GM18868 (cell line): Measurements from ENCODE around the gene IGSF5.
"Not testable (repeated sequence)": the region's sequence is repeated elsewhere in the genome, so short reads cannot be mapped to it uniquely, and the experiment has no call there.

ENCODE experiments used
- ATAC-seq: cut with Tn5 transposase; IDR thresholded peaks from one replicate; pipeline ENCODE4 v1.9.1; 2021; ENCODE audit warnings: mild to moderate bottlenecking, moderate library complexity; ENCODE audit not compliant: unreplicated experiment

IGSF5 gene

DNA sequence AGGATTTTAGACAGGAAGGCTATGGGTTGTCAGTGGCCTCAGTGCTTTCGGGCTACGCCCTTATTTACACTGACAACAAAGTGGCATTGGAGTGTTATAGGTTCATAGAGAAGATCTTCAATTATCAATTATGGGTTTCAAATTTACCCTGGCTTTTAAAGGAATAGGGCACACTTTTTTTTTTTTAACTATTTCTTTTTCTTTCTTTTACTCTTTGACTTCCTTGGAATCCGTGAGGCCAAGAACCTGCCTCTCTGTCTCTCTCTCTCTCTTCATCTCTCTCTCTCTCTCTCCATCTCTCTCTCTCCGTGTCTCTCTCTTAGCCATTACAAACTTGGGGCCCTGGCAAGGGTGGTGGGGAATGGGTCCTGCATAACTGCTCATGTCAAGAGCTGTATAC lies at the start of gene IGSF5:
IGSF5 (plus strand) TSS at position 301 of the 400 bp plus-strand sequence. CDS start 327 bp downstream, outside the sequence.
- ATAC-seq = not testable (repeated sequence)

DNA sequence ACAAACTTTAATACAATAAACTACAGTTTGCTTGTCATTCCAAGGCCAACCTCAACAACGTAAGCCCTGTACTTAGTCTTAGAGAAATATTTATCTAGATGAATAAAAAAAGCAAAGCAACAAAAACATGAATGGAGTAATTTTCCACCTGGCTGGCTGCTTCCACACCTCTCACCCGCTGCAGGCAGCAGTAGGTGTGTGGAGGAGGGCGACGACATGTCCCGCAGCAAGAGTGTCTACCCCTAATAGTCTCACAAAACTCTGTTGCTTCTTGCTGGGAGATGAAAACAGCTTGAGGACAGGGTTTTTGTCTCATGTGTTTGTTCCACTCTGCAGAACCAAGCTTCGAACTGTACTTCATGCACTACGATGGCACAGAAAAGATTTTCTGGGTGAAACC lies 48.8 kb upstream of the IGSF5 start:
- no peak for ATAC-seq

DNA sequence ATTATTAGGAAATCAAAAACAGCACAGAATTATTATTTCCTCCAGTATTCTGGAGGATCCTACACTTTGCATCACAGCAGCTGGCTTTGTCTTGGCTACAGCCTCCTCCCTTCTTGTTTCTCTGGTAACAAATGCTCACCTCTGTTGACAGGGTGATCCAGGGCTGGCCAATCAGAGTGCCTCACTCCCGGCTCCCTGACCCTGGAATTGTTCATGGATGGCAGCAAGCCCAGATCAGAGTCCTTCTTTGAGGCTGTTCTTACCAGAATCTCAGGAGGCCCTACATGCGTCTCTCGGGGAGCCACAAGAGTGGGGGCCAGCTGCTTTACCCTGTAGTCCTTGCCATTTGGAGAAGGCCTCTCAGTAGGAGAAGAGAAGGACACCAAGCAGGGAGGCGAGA lies 48.4 kb upstream of the IGSF5 start:
- ATAC-seq = no peak

DNA sequence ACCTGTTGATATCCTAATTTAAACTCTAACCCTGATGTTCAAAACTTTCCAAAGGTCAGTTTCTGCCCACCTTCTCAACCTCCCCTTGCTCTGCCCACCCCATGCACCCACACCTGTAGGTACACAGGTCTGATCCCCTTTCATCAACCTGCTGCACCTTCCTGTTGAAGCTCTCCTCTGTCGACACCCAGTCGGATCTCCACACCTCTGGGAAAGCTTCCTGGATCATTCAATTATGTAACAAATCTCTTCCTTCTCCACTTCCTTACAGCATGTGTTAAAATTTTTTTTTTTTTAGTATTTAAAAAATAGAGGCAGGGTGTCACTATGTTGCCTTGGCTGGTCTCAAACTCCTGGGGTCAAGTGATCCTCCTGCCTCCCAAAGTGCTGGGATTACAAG lies 44.7 kb upstream of the IGSF5 start:
- ATAC-seq = no peak

DNA sequence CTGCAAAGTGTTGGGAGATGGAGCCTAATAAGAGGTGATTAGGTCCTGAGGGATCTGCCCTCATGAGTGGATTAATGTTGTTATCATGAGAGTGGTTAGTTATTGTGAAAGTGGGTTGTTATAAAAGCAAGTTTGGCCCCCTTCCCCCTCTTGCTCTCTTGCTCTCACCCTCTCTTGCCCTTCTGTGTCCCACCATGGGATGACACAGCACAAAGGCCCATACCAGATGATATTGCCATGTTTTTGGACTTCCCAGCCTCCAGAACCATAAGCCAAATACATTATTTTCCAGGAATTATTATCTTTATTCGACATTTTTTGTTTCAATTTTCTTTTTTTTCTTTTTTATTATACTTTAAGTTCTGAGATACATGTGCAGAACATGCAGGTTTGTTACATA lies 41.4 kb upstream of the IGSF5 start:
- ATAC-seq = no peak

DNA sequence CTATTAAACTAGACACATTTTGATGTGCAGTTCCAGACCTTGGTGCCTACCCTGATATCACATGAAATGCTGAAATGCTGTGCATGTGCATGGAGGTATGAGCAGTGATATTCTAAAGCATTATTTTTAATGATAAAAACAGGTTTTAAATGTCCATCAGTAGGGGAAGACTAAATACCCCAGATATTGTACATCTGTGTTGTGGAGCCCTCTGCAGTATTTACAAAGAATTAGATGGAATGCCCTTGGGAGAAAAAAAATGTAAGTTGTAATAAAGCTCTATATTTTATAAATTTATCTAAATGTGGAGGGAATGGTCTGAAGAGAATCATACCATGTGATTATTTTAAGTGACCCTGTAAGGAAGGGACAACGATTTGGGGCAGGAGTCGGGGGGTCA lies 39.1 kb upstream of the IGSF5 start:
- ATAC-seq = no peak

GRCh38 chr21:39707316-39707715 lies 37.7 kb upstream of the IGSF5 start:
- no peak for ATAC-seq

DNA sequence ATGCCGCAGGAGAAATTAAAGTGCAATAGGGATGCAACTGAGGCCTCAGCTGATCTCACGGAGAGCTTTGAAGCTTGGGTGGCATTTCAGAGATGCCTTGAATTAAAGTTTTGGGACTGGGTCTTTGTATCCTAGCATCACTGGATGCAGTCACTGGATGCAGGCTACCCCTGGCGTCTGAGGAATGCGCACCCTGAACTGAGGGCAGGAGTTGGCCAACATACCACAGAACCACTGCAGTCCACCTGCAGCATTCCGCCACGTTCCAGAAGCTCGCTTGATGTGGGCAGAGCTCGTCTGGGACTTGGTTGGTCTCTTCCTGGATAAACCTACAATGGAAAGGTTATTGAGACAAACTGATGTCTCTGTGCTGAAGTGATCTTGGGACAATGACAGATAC lies 34.1 kb upstream of the IGSF5 start:
- ATAC-seq = no peak

- ATAC-seq = no peak
Measured at GRCh38 chr21:39712273-39712672, 32.7 kb upstream of the IGSF5 start.

- ATAC-seq = no peak
Measured at GRCh38 chr21:39712976-39713375, 32.0 kb upstream of the IGSF5 start.

GRCh38 chr21:39713905-39714304 lies 31.1 kb upstream of the IGSF5 start:
- ATAC-seq = no peak

GRCh38 chr21:39714331-39714730 lies 30.7 kb upstream of the IGSF5 start:
- ATAC-seq = no peak

- no peak for ATAC-seq
Measured at GRCh38 chr21:39715804-39716397, 29.1 kb upstream of the IGSF5 start.

- ATAC-seq = no peak
Measured at GRCh38 chr21:39720126-39720778, 24.7 kb upstream of the IGSF5 start.

- ATAC-seq = no peak
Measured at GRCh38 chr21:39721885-39722284, 23.1 kb upstream of the IGSF5 start.

DNA sequence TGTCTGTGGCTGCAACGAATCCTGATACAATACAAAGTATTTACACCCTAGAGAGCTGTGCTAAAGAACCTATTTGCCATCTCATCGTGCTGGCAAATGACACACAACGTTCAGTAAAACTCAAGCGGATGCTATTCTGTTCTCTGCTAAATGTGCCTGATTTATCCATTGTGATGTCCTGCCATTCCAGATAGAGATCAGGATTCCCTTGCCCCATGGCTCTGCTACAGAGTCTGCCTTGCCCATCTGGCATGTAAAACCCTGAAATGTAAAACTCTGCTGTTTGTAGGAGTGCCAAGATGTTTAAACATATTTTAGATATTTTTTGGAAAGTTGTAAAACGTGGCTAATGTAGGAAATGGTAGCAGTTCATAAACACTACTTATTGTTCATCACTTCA lies 20.0 kb upstream of the IGSF5 start:
- ATAC-seq = no peak

DNA sequence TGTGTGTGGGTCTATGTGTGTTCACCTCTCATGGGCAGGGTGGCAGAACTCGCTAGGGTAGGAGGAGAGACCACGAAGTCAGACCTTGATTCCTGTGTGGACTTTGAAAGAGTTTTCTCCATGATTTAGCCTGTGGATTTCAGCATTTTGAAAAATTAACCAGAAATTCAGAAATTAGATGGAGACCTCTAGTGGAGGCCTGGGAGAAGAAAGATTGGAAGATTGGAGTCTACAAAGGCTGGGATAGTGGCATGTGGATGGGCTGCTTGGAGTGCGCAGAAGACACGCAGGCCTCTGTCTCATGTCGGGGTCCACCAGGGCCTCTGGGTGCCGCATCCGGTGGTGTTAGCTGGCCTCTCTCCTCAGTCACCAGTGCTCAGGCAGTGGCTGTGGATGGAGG lies 18.9 kb upstream of the IGSF5 start:
- ATAC-seq = no peak

DNA sequence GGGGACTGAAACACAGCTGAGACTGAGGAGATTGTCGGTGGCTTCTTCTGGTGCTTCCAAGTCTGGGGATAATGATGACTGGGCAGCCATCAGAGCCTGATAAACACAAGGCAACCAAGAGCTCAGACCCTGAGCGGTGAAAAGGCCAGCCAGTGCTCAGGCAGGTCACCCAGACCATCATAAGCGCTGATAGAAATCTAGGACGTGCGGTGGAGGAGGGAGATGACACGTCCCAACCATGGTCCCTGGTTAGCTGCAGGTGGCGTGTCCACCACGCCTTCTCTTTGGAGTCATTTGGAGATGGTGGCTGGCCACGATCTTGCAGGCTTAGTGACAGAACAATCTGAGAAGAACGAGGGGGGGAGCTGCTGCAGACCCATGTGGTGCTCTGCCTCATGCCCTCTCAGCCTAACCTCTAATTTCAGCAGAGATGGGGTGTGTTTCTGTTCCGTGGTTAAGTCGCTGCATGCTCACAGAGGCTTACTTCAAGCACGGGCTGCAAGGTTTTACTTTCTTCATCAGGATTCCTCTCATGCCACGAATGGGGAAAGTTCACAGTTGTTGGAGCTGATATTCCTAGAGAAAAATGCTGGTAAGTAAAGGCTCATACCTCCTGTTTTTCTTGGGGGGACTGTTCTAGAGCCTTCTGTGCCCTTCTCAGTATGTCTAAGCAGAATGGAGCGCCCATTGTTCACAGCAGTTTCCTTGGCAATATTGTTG lies 17.4 kb upstream of the IGSF5 start:
- ATAC-seq = no peak

DNA sequence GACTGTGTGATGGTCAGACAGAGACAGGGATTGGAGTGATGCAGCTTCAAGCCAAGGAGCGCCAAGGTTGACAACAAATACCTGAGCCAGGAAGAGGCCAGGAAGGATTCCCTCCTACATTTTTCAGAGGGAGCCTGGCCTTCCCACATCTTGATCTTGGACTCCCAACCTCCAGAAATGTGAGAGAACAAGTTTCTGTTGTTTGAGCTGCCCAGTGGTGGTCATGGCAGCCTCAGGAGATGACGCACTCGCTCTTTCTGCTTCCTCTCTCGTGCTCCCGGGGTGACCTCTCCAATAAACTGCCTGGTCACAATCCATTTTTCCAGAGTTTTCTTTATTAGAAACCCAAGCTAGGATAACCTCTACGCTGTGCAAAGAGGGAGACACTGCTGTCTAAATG lies 16.6 kb upstream of the IGSF5 start:
- ATAC-seq = no peak

GRCh38 chr21:39730418-39731157 lies 14.4 kb upstream of the IGSF5 start:
- no peak for ATAC-seq

GRCh38 chr21:39736716-39737115 lies 8.3 kb upstream of the IGSF5 start:
- no peak for ATAC-seq
